GM19351 (cell line): ENCODE data around the gene SBK3.

ENCODE experiments used
- ATAC-seq: cut with Tn5 transposase; IDR thresholded peaks from one replicate; pipeline ENCODE4 v1.9.1; 2021; ENCODE audit warnings: mild to moderate bottlenecking, moderate library complexity; ENCODE audit not compliant: unreplicated experiment

Gene SBK3

DNA sequence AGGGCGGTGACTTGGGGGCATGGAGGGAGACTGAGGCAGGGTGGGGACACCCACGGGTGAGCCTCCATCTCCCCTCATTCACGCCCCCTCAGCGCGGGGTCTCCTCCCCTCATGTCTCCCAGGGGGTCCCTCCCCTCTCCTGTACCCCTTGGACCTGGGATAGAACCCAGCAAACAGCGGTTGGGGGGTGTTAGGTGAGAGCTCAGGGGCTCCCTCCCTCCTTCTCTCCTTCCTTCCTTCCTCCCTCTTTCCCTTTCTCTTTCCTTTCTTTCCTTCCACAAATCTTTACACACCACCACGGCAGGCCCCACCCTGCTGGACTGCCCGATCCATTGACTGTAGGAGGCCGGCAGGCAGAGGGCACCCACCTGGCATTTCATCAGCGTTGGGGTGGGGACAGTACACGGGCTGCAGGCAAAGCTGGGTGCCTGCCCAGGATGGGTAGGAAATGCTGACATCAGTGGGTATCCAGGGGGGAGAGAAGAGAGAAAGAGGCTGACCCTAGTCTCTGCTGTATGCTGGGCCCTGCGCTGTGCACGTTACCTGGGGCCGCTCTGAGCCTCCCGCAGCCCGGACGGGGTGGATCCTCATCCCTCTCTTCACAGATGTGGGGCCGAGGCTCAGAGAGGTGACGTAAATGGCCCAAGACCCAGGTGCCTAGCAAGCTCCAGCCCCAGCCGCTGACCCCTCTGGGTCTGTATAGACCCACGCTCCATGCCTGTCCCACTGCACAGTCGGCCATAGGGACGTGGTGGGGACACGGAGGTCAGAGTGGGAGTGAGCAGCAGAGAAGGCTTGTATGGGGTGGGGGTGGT lies 53.6 kb downstream of the SBK3 start:
- ATAC-seq: no peak
